ENCODE data around the gene PJVK.

PJVK gene

DNA sequence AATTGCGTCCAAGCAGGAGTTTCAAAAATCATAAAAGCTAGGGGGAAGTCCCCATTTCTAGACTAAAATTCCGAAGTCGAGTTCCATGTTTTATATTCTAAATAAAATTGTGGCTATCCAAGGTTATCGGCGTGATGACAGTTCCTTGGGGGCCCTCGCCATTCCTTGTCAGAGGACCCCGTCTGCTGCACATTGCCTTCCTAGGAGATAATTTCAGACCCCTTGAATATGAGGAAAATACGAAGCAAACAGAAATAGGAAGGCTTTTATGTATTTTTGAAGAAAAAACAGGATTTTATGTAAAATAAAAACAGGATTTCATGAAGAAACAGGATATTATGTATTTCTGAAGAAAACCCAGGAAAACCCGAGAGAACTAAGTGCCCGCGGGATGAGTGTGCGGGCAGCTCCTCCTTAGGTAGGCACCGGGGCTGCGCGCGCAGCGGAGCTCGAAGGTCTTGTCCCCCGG is 28.6 kb downstream of the PJVK start:
- in situ Hi-C loops (cut with MboI; ENCODE audit: low sequenced_read_pairs) = no loop called here

DNA sequence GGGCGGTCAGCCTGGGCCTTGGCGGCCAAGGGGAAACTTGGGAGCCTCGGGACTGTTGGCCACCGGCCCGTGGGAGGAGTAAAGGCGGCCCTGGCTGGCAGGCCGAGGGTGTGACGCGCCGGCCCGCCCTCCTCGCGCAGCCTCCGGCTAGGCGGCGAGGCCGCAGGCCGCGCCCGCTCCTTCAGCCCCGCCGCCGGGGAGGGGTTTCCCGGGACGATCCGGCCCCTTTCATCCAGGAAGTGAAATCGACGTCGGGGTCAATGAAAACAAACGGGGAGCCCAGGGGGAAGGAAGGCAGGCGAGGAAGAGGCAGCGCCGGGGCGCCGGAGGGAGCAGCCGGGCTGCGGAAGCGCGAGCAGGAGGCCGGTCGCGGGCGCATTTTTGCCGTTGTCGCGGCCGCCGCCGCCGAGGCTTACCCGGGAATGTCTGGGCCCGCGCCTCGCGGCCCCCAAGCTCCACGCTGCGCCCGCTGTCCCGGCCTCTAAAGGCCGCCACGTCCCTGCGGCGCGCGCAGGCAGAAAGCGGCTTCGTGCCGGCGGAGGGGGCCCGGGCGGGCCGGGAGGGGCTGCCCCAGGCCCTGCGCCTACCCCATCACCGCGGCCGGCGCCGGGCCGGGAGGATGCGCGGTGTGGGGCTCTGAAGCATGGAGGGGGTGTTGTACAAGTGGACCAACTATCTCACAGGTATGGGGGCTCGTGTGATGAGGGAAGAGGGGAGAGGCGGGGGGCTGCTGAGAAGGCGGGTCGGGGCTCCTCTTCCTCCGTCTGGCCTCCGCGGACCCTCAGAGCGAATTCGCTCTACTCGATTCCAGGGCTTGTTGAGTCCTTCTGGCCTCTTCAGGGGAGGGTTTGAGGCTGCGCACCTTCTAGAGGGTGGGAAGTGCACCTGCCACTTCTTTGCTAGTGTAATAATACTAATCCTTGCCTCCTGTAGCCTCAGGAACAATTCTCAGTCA is 29.3 kb downstream of the PJVK start, which contains the start of gene PLEKHA3:
Gene PLEKHA3 (plus strand): TSS at position 231 of the 955 bp plus-strand sequence. CDS start 413 bp downstream, at position 644.
- in situ Hi-C loops (cut with MboI; ENCODE audit: low sequenced_read_pairs) = no loop called here

DNA sequence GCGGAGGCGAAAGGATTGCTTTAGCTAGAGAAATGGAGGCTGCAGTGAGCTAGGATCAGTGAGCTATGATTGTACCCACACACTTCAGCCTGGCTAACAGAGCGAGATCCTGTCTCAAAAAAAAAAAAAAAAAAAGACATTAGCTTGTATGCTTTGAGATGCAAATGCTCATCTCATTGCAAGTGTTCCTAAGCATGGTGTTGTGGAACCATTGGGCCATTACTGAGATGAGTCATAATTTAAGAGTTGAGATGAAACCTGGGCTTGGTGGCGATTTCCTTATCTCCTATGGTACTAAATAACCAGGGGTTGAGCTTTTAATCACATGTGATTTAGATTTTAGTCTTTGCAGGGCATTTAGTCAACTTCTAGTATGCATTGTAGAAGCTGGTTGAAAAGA is 31.3 kb downstream of the PJVK start:
- in situ Hi-C loops (cut with MboI; ENCODE audit: low sequenced_read_pairs) = no loop called here

DNA sequence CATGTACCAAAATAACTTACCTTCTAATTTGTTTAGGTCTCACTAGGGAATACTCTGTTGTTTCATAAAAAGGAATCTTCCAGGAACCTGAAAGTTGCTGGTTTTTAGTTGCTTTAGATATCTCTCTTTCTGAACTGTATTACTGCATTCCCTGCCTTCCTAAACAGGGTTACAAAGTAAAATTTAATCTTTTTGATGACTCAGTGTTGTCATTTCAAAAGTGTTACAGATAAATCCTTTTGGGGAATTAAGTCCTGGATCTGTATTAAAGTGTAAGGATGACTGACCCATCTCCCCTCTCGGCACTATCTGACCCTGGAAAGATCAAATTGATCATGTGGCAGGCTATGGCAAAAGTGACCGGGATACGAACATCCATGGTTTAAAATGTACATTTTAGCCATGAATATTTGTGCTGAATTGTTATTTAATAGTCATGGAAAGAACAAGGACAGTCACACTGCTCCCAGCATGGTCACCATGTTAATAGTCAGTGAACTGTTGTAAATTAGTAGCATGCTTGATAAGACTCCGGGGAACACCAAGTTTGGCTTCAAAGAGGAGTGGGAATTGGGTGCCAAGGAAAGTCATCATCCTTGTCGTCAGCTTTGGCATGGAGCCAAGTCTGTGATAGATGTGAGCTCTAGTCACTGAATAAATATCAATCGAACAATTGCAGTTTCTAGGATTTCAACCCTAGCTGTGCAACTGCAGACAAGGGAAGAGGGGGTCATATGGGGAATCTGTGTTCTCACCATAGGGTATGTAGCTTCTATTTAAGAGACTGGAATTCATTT is 33.3 kb downstream of the PJVK start:
- in situ Hi-C loops (cut with MboI; ENCODE audit: low sequenced_read_pairs) = no loop called here

DNA sequence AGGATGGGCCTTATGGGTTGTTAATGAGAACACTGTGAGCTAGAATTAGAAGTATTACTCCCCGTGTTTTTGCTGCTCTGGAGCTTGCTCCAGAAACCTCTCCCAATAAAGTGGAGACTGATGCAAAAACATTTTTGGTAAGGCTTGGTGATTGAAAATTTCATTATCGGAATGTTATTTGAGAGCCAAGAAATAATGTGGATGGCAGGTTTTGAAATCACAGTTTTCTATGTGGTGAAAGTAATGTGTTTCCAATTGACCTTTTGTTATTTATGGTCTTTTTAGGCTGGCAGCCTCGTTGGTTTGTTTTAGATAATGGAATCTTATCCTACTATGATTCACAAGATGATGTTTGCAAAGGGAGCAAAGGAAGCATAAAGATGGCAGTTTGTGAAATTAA is 34.2 kb downstream of the PJVK start:
- in situ Hi-C loops (cut with MboI; ENCODE audit: low sequenced_read_pairs) = no loop called here

DNA sequence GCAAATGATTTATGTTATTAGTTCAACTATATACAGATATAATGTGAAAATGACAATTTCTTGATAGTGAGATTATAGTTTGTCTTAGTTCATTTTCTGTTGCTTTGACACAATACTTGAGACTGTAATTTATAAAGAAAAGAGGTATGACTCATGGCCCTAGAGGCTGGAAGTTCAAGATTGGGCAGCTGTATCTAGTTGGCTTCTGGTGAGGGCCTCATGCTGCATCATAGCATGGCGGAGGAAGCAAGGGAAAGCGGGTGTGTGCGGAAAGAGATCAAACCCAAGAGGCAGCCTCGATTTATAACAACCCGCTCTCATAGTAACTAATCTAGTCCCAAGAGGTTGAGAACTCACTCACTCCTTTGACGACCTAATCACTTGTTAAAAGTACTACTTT is 40.4 kb downstream of the PJVK start:
- in situ Hi-C loops (cut with MboI; ENCODE audit: low sequenced_read_pairs) = no loop called here

DNA sequence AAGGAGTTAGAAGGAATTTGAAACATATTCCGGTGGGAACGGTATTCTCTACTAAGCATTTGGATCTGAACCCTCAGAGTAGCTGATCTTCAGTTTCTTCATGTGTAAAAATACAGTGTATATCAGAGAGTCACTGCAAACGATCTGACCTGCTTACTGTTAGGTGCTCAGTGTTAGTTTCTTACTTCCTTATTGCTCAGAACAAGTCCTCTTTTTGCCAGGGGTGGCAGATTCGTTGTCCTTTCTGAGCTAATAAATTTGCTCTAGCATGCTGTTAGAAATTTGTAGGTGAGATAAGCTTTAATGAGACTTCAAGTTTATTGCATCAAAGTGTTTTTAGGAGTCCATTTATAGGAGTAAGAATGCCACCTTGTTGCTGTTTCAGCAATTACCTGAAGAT is 44.9 kb downstream of the PJVK start:
- in situ Hi-C loops (cut with MboI; ENCODE audit: low sequenced_read_pairs) = no loop called here

DNA sequence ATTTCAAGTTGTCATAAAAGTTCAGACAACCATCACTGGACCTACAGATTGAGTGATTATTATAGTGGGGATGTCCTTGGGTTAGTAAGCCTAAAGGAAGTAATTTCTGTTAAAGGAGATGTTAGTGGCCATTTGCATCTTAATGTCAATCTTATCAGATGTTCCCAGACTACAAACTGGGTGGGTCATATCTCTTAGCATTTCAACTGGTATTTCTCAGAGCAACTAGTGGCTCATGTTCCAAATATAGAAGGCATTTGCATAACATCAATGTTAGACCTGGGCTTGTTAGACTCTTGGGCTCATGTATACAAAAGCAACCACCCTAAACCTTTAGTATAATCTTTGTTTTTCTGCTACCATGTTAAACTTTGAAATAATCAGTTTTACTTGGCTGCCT is 47.0 kb downstream of the PJVK start:
- in situ Hi-C loops (cut with MboI; ENCODE audit: low sequenced_read_pairs) = no loop called here

DNA sequence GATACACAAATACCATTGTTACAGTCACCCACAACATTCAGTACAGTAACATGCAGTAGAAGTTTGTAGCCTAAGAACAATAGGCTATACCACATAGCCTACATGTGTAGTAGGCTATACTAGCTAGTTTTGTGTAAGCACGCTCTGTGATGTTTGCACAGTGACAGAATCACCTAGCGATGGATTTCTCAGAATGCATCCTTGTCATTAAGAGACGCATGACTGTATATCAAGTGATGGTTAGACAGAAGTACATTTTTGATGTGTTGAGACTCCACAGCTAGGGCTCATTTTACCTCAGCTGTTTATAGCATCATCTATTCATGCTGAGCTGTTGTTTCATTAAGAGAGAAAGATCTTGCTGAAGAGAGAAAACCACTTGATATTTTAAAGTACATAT is 48.5 kb downstream of the PJVK start:
- in situ Hi-C loops (cut with MboI; ENCODE audit: low sequenced_read_pairs) = no loop called here

DNA sequence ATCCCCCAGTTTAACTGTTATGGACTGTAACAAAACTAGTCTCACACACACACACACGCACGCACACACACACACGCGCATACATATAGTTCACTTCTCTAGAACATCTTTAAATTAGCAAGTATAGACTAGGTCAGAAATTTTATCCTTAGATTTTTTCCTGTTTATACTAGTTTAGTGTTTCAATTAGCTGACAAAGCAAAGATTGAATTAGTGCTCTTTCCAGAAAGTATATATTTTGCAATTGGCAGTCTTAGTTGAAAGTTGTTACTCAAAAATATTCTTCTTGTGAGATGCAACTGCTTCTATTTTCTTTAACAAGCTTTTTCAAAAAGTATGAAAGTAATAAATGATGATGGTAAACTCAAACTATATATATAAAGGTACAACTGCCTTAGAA is 51.6 kb downstream of the PJVK start:
- in situ Hi-C loops (cut with MboI; ENCODE audit: low sequenced_read_pairs) = no loop called here

DNA sequence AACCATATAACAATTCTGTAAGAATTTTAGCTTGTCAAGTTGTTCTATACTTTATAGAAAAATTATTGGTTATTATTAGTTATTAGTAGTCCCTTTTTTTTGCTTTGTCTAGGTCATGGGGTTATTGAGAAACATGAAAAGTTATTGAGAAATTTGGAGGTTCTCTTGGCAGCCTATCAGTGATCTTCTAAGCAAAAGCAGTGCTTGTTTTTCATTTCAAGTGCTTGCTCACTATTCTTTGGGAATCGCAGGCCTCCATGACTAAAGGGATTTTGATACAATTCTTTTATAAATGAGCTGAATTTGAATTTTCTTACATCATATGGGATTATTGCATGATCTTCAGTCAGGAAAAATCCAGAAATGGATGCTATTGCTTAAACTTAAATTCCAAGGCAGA is 54.9 kb downstream of the PJVK start:
- in situ Hi-C loops (cut with MboI; ENCODE audit: low sequenced_read_pairs) = no loop called here

DNA sequence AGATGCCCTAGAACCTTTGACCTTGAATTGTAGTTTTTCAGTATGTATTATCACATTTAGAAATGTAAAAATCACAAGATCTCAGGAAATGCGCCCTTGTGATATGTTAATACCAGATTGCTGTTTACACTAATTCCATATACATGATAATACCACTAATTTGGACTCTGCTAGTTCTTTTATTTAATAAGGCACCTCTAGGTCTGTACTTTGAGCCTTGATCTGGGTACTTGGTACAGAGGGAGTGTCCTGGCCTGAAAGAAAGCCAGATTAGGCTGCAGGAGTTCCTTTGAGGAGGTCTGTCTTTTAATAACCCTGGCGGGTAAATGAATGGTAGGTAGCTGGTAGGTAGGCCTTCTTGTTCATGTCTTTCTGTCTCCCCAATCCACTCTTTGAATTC is 55.3 kb downstream of the PJVK start:
- in situ Hi-C loops (cut with MboI; ENCODE audit: low sequenced_read_pairs) = no loop called here

DNA sequence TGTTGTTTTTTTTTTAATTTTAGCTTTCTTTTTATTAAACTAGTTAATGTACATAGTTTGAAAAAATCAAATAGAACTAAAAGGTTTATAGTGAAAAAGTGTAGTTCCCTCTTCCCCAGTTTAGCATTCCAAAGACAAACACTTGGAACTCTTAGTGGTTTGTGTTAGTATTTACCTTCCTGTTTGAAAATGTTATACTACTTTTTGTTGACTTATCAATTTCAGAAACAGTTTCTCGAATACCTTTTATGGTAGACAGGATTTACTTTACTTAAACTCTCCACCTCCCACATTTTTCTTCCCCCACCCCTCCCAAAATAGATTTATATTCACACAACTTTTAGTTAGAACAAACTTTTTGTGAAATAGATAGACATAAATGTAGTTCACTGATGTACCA is 55.8 kb downstream of the PJVK start:
- in situ Hi-C loops (cut with MboI; ENCODE audit: low sequenced_read_pairs) = no loop called here

DNA sequence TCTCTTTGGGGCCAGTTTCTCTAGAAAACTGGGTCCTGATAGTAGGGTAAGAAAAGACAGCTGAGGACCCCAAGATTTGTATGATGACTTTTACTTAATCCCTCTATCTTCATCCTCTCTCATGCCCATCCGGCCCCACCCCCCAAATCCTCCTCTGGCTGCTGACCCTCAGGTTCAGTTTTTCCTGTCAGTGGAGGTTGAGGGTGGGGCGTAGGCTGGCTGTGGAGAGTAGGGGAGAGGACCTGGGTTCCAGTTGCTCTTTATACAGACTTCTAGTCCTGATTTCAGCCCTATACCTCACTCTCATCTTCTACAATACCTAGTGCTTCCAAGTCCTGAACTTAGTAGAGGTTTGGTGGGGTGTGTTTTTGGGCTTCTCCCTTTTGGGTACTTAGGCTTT is 57.5 kb downstream of the PJVK start:
- in situ Hi-C loops (cut with MboI; ENCODE audit: low sequenced_read_pairs) = no loop called here

DNA sequence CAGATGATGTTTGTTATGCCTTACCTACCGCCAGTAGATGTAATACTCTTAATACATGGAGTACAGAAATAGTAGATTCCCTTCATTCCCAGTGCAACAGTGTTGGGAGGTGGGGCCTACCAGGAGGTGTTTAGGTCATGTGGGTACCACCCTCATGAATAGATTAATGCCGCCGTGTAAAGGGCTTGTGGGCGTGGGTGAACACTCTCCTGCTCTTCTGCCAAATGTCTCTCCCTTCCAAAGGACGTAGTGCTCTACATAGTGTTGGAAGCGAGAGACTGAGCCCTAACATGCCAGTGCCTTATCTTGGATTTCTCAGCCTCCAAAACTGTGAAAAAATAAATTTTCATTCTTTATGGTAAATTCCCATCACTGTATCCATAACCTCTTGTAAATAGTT is 59.2 kb downstream of the PJVK start:
- in situ Hi-C loops (cut with MboI; ENCODE audit: low sequenced_read_pairs) = no loop called here

Data from HL-60/S4 (cell line).